GM18508 (cell line): ENCODE measurements around the gene FREY1.

Experiments used
- ATAC-seq: cut with Tn5 transposase; IDR thresholded peaks from one replicate; pipeline ENCODE4 v1.9.1; 2021; ENCODE audit warnings: moderate number of reproducible peaks; ENCODE audit not compliant: insufficient read depth, unreplicated experiment

The FREY1 gene, protein sequence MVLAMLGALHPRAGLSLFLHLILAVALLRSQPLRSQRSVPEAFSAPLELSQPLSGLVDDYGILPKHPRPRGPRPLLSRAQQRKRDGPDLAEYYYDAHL

DNA sequence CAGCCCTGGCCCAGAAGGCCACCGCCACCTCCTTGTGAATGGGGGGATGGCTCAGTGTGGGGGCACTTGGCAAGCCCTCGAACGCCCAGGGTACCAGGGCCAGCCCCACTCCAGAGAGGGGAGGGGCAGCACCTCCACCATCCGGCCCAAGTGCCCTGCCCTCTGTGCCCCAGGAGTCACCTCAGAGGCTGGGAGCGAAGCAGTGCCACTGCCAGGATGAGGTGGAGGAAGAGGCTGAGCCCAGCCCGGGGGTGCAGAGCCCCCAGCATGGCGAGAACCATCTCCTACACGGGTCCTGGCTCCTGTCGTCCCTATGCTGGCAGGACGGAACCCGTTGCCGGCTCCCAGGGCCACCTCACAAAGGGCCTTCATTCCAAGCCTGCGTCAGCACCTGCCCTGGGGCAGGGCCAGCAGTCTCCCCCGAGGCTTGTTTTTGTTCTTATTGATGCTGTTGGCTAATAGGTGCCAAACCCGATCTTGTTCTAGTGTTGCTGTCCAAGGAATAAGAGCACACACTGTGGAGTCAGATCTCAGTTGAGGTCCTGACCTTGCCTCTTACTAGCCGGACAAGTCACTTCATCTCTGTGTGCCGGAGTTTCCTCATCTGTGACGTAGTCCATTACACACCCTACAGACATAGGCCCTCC is at the start of gene FREY1:
TSS of gene FREY1 (minus strand) at position 307 of the 647 bp plus-strand sequence. CDS start at position 281, 26 bp downstream.
- no peak for ATAC-seq

DNA sequence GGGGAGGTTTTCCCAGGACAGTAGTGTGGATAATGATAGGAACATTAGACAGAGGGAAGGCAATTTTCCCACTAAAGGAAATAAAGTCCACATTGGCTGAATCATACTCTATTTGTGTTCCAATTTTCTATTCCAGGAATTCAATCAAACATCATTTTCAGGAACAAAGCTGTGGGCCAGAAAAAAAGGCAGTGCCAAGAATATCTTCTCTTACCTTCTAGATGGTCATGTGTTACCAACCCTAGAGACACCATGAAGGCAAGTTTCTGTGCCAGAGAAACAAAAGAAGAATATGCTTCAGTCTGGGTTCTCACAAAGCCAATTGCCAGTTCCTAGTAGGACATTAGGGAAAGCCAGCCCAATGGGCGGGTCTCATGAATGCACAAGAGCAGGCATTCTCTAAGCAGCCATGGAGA is 42.9 kb upstream of the FREY1 start:
- no peak for ATAC-seq

DNA sequence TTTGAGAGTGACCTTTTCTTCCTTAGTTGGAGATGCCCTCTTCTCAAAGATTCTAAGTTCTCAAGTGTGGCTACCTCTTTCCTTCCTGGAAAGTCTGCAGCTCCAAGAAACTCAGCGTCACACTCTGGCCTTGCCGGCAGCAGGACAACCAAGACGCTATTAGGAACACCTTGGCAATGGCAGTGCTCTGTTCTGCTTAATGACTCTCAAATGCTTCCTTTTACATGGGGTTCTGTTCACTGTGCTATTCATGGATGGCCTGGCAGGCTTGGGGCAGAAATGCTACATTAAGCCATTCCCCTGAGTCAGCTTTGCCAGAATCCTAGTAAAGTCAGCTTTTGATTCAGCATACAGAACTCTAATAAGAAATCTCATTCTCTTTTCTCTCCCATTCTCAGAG is 41.3 kb upstream of the FREY1 start:
- no peak for ATAC-seq

DNA sequence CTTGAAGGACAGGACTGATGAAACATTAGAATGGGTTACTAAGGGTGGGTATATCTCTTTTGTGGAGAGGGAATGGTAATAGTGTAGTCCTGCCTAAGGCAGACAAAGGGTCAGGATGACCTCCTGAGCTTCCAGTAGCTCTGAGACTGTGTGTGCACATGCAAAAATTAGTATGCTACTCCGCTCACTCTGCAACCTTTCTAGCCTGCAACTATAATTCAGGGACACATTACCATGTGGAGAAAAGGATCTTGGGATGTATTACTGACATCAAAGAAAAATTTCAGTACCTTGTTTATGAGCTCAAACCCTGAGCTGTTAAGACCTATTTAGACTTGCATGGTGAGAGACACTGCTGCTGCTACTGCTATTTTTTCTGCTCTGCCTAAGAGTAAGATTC is 40.8 kb upstream of the FREY1 start:
- no peak for ATAC-seq

DNA sequence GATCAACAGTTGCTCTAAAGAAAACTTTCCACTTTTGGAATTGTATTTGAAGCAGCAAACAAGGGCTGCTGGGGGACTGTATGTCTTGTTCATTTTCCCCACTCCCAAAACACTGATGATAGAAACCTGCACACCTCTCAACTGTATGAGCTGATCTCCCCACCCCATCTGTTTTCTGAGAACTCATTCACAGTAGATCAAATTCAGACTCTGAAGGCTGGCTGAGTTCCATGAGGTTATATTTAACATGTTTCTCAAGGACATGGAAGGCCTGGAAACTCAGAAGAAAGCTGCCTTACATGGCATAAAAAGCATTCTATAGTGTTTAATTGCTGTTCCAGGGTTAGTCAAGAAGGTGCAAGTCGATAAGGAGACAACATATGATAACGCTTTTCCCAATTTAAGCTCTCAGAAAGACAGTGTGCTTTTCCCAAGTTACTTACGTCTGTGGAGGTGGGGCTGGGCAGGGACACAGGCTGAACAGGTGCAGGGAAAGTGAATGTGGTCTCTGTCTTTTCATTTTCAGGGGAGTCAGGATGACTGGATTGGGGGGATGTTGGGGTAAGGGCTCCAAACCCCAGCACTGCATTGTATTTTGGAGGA is 38.4 kb upstream of the FREY1 start:
- ATAC-seq: no peak

DNA sequence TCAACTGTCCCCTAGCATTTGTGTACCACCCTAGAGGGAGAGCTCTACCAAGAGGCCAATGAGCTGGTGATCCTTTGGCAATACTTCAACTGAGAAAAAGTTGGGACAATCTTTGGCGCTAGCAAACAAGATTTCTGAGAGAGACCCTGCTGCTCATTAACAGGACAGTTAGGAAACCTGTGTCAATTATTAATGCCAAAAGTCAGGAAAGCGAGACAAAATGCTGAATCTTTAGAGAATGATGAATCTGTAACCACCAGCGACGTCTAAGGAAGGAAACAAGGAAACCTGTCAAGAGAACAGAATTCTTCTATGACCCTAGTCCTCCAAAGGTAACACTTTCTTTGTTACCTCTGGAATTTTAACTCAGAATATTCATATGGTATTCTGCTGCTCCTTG is 35.3 kb upstream of the FREY1 start:
- no peak for ATAC-seq

DNA sequence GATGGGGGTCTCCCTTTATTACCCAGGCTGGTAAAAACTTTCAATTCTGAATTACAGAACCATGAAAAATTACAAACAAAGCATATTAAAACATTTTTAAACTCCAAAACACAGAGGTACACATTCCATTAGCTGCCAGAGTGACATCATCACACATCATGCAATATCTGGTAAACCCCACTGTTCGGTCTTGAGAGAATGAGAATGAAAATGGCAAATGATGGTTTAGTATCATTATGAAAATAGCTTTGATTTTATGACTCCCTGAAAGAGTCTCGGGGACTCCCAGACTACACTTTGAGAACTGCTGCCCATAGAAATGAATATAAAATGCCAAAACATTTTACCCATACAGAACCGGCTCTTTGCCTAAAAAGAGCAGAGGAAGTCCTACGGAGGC is 34.2 kb upstream of the FREY1 start:
- no peak for ATAC-seq

DNA sequence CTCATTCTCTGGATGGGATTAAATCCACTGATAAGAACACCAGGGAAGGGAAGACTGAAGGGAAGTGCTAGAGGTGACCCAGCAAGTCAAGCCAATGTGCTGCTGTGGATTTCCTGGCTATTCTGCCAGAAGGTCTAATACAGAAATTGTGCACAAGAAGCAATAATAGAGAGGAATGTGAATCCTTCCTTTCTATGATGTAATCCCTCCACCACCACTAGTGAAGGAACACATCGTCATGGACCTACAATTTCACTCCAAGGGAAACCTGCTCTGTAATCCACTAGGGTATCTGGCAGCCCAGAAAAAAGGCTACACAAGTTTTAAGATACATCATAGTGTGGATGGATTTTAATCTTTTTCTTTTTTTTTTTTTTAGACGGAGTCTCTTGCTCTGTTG is 32.8 kb upstream of the FREY1 start:
- ATAC-seq: no peak

DNA sequence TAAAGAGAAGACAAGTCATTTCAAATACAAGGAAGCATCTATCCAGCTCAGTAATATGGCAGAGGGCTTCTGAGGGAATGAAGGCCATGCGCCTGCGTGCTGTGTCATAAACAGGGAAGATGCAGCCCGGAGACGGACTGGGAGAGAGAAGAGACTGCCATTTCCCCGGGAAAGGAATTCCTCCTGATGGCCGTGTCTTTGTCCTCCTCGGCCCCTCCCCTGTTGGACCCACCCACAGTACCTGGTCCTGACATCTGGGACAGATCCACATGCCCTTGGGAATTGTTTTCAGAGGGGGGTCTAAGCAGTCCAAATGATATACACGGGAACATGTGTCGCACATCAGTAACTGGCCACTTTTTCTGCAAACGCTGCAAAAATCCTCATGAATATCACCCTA is 30.8 kb upstream of the FREY1 start:
- no peak for ATAC-seq

DNA sequence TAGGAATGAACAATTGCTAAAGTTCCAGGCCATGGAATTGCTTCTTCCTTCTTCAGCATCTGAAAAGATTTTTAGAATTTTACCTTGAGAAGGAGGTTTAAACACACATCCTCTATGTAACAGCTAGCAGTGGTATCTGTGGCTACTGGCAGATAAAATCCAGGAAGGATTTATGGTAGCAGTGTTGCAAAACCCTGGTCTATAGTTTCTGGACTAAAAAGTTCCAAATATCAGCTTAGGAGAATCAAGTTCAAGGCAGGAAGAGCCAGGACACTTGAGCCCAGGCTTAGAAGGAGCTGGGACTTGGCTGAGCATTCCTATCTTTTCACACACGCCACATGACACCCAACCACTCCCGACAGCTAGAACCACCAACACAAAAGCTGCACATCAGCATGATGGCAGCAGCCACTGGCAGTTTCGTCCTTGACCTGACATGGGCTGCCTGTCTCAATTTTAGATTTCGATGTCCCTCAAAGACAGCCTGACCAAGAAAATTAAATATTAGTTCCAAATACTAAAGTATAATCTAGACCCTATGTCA is 29.5 kb upstream of the FREY1 start:
- ATAC-seq: no peak

DNA sequence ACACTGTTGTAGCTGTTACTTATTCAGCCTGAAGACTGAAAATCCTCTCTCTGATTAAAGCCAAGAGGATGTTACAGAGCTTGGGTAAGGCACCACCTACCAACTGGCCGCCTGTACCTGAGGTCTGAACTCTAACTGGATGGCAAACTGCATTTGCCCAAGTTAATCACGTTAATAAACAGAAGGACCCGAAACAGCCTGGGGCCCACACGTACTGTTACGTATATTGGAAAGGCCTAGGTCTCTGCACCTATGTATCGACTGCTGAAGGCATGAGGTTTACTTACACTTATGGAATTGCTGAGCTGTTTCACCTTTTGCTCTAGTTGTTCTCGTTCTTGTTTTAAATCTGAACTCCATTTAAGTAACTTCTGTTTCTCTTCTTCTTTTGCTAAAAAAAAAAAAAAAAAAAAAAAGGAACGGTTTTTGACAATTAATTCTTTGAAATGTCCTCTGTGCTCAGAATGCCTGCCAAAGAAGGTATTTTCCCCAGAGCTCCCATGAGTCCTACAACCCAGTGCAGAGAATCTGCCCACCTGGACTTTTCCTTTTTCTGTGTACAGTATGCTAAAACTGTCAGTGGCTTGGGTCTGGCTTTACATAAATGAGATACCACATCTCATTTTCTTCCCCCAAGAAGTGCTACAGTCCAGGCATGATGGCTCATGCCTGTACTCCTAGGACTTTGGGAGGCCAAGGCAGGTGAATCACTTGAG is 28.4 kb upstream of the FREY1 start:
- ATAC-seq: no peak

DNA sequence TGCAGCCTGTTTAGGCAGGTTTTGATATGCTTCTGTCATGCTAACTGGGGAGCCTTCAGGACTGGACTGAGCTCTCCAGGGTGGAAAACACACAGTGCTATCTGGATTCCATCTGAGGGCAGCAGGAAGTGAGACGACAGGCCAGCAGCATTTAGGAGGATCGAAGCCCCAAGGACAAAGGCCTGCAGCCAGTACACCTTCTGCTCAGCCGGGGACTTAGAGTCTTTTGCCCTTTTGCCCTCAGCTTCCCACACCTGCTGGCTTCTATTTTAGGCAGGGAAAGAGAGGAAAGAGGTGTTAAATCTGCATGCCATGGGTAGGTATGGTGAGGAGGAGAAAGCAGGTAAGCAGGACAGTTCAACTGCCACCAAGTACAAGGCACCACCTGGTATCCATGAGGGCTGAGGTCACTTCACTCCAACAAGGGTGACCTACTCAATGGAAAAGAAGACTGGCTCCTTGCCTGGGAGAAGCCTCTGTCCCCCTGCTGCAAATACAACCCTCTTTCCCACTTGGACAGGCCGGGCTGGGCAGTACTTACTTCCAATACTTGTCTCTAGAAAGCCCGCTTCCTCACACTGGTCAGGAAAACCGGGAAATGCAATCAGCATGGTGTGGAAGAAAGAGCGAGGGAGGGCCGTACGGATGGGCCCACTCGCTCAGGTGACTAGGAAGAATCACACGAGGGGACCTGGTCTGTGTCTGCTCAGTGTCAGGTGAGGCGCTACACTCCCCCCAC is 27.7 kb upstream of the FREY1 start:
- ATAC-seq: no peak

DNA sequence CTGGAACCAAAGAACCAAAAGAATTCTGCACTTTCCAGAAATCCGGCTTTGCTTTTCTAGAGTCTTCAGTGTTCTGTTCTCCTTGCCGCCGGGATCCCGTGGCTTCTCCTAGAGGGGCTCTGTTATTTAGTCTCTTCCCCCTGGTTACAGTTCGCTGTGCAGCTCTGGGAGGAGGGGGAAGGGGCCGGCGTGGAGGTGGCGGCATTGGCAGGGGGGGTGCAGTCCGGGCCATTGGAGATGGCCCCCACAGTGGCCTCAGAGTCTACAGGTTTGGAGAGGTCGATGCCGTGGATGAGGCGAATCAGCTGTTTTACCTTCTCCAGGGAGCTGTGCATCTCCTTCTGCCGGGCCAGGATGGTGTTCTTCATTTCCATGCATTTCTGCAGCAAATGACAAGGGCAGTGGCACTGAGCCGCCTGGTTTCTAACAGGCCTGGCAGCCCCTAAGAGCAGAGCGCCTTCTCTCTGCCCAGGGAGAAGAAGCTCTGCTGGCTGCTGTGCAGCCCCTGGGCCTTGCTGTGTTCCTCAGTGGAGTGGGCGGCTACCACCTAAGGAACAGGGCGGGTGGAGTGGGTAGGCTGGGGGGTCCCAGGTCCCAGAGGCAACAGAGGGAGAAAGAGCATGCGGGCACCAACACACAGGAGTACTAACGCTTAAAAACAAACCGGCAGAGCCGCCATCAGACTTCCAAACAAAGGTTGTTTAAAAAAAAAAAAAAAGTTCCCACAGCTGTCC is 26.9 kb upstream of the FREY1 start:
- ATAC-seq: no peak

DNA sequence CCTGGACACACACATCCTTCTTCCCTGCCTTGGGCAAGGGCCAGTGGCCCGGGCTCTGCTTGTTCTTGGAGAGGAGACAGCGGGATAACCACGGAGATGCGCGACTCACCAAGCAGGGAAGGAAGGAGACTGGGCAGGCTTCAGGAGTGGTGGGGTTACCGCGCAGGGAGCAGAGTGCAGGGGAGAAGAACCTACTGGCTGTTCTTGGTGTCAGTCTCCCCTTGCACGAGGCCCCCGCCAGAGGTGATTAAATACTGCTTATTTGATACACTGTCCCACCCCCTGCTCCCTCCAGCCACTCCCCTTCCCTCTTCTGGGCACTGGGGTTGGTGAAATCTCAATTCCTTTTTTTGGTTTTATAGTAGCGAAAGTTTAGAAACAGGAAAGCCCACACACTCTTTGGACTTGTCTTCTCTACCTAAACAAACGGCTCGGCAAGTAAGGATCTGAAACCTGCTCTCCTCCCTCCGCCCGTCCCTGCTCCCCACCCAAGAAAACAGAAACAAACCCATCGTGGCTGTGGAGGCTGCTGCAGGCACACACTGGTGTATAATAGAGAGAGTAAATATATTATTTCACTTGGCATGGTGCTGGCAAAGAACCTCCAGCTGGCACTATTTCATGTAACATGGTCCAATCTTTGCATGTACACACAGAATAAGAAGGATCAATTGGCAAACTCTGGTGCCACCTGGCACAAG is 26.2 kb upstream of the FREY1 start:
- no peak for ATAC-seq

DNA sequence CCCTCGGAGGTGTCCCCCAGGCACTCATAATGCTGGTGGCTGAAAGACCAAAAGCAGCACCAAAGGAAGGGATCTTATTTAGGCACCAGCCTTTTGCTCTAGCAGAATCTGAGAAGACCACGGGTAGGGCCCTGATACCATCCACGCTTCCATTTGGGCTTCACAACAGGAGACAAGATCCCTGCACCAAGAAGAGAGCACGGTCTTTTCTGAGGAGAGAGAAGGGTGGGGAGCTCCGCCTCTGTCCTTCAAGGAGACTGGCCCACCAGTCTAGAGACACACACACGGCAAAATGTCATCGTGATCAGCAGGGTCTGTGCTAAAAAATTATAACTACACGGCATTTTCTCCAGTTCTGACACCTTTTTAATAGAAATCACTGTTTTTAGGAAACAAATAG is 25.1 kb upstream of the FREY1 start:
- no peak for ATAC-seq

DNA sequence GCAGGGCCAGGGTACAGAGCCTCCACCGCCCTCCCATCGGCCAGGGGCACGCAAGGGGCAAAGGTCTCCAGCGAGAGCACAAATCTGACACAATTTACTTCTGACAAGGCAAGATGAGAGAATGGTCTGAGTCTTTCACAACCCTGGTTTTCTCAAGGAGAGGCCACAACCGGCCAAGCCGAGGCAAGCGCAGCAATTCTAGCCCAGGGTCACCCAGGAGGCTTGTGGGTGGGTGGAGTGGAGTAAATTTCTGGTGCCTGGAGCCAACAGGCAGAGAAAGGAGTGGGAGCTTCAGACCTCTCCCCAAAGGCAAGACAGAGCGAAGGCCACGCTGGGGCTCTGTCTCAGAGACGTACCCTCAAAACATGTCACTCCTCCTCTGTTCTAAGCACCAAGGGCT is 24.7 kb upstream of the FREY1 start:
- no peak for ATAC-seq

DNA sequence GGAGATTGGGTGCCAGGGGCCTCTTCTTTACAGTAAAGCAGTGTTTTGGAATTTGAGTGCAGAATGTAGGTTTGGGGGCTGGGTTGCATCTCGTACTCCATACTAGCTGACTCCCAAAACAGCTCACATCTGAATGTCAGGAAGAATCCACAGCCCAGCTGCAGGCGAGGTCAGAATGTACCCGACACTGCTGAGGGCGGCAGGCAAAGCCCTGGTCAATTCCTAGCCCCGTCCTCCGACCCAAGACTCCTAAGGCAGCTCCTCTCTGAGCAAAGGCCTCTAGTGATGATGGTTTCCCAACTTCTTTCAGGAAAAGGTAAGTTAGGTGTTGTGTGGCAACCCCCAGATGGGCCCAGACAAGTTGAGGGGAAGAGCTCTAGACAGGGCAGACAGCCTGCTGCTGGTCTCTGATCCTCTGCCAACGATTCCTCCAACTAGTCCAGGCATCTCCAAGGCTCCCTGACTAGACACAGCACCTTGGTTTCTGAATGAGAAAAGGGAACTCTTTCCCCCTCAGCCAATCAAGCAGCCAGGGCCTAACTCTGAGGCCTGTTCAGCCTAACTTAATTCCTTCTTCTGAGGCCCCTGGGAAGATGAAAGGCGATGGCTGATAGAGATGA is 24.0 kb upstream of the FREY1 start:
- ATAC-seq: no peak

DNA sequence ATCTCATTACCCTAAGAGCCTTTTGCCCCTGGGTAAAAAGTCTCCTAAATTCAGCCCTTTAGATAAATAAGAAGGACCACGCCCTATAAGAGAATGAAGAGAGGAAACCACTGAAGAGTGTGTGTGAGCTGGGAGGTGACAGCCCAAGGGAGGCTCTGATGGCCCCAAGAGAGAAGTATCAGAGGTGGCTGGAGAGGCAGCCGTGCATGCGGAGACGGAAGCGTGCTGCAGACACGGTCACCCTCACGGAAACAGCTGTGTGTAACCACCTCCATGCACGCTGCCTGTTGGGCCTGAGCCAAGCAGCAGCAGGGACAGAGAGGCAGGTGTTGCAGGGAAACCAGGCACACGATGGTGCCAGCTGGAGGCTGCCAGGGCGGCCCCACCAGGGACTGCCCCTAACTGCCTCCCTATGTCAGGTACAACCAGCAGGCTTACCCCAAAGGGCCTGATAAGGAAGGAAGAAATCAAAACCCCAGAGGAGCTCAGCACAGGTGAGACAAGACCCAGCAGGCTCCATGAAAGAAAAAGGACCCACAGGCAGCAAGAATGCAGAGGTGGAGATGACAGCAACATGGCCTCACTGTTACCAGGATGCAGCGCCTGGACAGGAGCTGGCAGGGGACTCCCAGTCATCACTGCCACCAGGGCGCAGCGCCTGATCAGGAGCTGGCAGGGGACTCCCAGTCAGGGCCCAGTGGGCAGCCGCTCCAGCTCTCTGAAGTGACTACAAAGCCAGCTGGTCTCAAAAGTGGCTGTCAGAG is 23.1 kb upstream of the FREY1 start:
- peak; percentile 75 for ATAC-seq
